Measurements from ENCODE around the gene PRRC2A. TPM values are rescaled to one million over a fixed set of nuclear protein-coding genes. Genes with fewer than 3 reads are reported as not detected.

Gene PRRC2A
- polyA plus RNA-seq, 2 of the 4 experiments (the other 2 are of a cell fraction) = 28.0 to 61.1 TPM

DNA sequence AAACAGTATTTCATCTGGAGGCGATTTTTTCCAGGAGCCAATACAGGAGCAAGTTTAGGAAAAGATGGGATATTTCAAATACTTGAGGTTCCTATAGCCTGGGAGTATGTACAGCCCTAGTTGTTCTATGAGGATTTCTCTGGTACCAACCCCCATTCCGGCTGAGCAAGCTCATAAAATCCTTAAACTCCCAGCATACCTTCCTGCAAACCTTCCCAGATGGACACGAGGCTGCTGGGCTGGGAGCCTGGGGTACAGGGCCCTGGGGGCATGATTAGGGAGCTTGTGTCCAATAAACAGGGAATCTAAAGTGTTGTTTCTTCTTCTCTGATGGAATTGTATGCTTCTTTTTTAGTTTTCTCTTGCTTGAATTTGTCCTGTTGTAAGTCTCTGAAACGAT is 1.5 kb downstream of the PRRC2A start:
- 2% methylated on average over 3 of the region's 4 CpGs for WGBS (ENCODE audit: missing lambda C conversion rate)

DNA sequence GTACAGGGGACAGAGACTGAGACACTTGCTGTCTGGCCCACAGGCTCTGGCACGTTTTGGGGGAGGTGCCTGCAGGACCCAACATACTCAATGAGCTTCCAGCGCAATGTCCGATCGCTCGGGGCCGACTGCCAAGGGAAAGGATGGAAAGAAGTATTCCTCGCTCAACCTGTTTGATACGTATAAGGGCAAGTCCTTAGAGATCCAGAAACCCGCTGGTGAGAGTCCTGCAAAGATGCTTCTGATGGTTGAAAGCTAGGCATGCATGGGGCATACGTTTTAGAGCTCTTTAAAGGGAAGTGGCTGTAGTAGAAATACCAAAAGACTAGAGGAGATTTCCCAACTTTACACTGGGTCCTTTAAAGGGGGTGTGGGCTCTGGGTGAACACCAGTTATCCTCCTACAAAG is 2.2 kb downstream of the PRRC2A start:
- Histone ChIP-seq H3K4me2 (peak overlapping the region; percentile 99), H3K4me1 (peaks cover 15% of the 10 kb centered on the region), H3K9me3 (no peaks in the 10 kb centered on the region), H3K27ac (peak overlapping the region in 1 of 2 experiments; percentile 99; a peak in 3 of 6 replicates), H3K4me3 (peak overlapping the region; percentile 81; the same call in 1 of the 3 replicates)
- ATAC-seq (no peak), FAIRE-seq (no peak), DNase-seq (ENCODE audit: low read depth in 1 of 2, low spot score in 1 of 2) (no peak)
- TF ChIP-seq HEYL (CRISPR knock-in tag; IDR thresholded peaks at IDR 0.05) = no peak
- no peak for TF ChIP-seq MYC (IDR thresholded peaks at IDR 0.05; ENCODE audit: borderline replicate concordance, low read length)
- TF ChIP-seq ATOH8 (CRISPR knock-in tag; IDR thresholded peaks at IDR 0.05; ENCODE audit: low read depth) = no peak
- no peak for TF ChIP-seq ZSCAN20 (CRISPR knock-in tag; IDR thresholded peaks at IDR 0.05)
- TF ChIP-seq RFX5 (IDR thresholded peaks at IDR 0.05) = no peak
- TF ChIP-seq HOXA7 (CRISPR knock-in tag; IDR thresholded peaks at IDR 0.05) = no peak
- no peak for TF ChIP-seq JUN (IDR thresholded peaks at IDR 0.05)
- no peak for TF ChIP-seq RAD21 (conservative IDR thresholded peaks at IDR 0.05 in 1 of 2, IDR thresholded peaks at IDR 0.05 in 1 of 2)
- TF ChIP-seq GATA3 (IDR thresholded peaks at IDR 0.05; ENCODE audit: borderline replicate concordance) = no peak
- TF ChIP-seq RARB (CRISPR knock-in tag; IDR thresholded peaks at IDR 0.05) = no peak
- TF ChIP-seq ZC3H11A (IDR thresholded peaks at IDR 0.05) = no peak
- no peak for TF ChIP-seq ZFP36 (IDR thresholded peaks at IDR 0.05; ENCODE audit: borderline replicate concordance, partially characterized antibody)
- TF ChIP-seq KDM1A (IDR thresholded peaks at IDR 0.05; ENCODE audit: low read depth) = no peak
- no peak for TF ChIP-seq TP53 (CRISPR knock-in tag; IDR thresholded peaks at IDR 0.05)
- TF ChIP-seq EHMT2 (IDR thresholded peaks at IDR 0.05; ENCODE audit: low read depth) = no peak
- TF ChIP-seq NFE2L2 (conservative IDR thresholded peaks at IDR 0.05; ENCODE audit: low read length) = no peak
- no peak for TF ChIP-seq SMC3 (IDR thresholded peaks at IDR 0.05)
- no peak for TF ChIP-seq TFCP2L1 (CRISPR knock-in tag; IDR thresholded peaks at IDR 0.05)
- TF ChIP-seq FOSB (CRISPR knock-in tag; IDR thresholded peaks at IDR 0.05) = no peak
- ChIA-PET POLR2A (interaction anchor here (0.7 to 1.2 kb wide), 2 partner anchors 10 to 17 kb away, joined by 3 to 7 read pairs; no protein-coding TSS in a partner anchor), CTCF (interaction anchor here (0.8 to 1.7 kb wide), 4 partner anchors 10 to 42 kb away, joined by 3 to 6 read pairs (median 4); no protein-coding TSS in a partner anchor)
- 93% methylated on average over 10 of the region's 10 CpGs for WGBS (ENCODE audit: missing lambda C conversion rate)

More for the DNA sequence above, 1.5 kb downstream of the PRRC2A start:
- Histone ChIP-seq H3K4me3 (peak overlapping the region; percentile 81), H3K4me2 (peak overlapping the region; percentile 99), H3K4me1 (peaks cover 15% of the 10 kb centered on the region), H3K9me3 (no peaks in the 10 kb centered on the region), H3K27ac (peak overlapping the region; percentile 99)
- ATAC-seq = no peak
- POLR2A ChIA-PET = interaction anchor here (1.2 to 1.3 kb wide), 2 partner anchors 11 to 17 kb away, joined by 3 to 4 read pairs; no protein-coding TSS in a partner anchor
- TF ChIP-seq MYC (IDR thresholded peaks at IDR 0.05; ENCODE audit: borderline replicate concordance, low read length) (no peak), HDAC2 (IDR thresholded peaks at IDR 0.05) (no peak), FOSB (CRISPR knock-in tag; IDR thresholded peaks at IDR 0.05) (no peak), JUN (IDR thresholded peaks at IDR 0.05) (no peak), RFX5 (IDR thresholded peaks at IDR 0.05) (no peak), NPAS2 (CRISPR knock-in tag; IDR thresholded peaks at IDR 0.05; ENCODE audit: borderline replicate concordance) (no peak), RNF2 (IDR thresholded peaks at IDR 0.05; ENCODE audit: borderline replicate concordance, low read depth) (no peak), PHF8 (IDR thresholded peaks at IDR 0.05; ENCODE audit: borderline replicate concordance, low read depth) (no peak), ATOH8 (CRISPR knock-in tag; IDR thresholded peaks at IDR 0.05; ENCODE audit: low read depth) (no peak), FOXS1 (CRISPR knock-in tag; IDR thresholded peaks at IDR 0.05) (no peak), TFCP2L1 (CRISPR knock-in tag; IDR thresholded peaks at IDR 0.05) (no peak)
- TF ChIP-seq, protein P1, sequence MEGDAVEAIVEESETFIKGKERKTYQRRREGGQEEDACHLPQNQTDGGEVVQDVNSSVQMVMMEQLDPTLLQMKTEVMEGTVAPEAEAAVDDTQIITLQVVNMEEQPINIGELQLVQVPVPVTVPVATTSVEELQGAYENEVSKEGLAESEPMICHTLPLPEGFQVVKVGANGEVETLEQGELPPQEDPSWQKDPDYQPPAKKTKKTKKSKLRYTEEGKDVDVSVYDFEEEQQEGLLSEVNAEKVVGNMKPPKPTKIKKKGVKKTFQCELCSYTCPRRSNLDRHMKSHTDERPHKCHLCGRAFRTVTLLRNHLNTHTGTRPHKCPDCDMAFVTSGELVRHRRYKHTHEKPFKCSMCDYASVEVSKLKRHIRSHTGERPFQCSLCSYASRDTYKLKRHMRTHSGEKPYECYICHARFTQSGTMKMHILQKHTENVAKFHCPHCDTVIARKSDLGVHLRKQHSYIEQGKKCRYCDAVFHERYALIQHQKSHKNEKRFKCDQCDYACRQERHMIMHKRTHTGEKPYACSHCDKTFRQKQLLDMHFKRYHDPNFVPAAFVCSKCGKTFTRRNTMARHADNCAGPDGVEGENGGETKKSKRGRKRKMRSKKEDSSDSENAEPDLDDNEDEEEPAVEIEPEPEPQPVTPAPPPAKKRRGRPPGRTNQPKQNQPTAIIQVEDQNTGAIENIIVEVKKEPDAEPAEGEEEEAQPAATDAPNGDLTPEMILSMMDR (IDR thresholded peaks at IDR 0.05) = no peak
- TF ChIP-seq, protein P2, sequence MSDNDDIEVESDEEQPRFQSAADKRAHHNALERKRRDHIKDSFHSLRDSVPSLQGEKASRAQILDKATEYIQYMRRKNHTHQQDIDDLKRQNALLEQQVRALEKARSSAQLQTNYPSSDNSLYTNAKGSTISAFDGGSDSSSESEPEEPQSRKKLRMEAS (IDR thresholded peaks at IDR 0.05) = no peak
- no peak for FAIRE-seq
- CTCF ChIA-PET = interaction anchor here (0.8 to 1.7 kb wide), 4 partner anchors 14 to 150 kb away, joined by 3 to 6 read pairs (median 4); no protein-coding TSS in a partner anchor
- DNase-seq (ENCODE audit: low read depth in 1 of 2, low spot score in 1 of 2) = no peak
